HT-29 (cell line): Measurements from ENCODE around the gene ARL16. TPM values are rescaled to one million over a fixed set of nuclear protein-coding genes. Genes with fewer than 3 reads are reported as not detected.
A peak's percentile ranks its signal among the peaks of the same experiment; 100 is the strongest.

Experiments used
- DNase-seq: peaks from one replicate; pipeline ENCODE4 v3.0.0-alpha.2; 2015; ENCODE audit warnings: low spot score
- small RNA-seq: library from RNA; depleted of rRNA; stranded (forward); fragments of <200 nt; gene quantifications from one replicate; pipeline ENCODE3, GENCODE V24; 2014
- total RNA-seq: library from RNA; depleted of rRNA; stranded (reverse); fragments of >200 nt; shearing (Covaris generic); gene quantifications from 2 replicates; pipeline ENCODE4 v1.2.3, GENCODE V29; 2014; rRNA removed

The ARL16 gene
- total RNA-seq, 1 experiment from 2014 or later, result 36.5 TPM

- DNase-seq, result no peak
Observed at GRCh38 chr17:81646869-81647600, 36.6 kb downstream of the ARL16 start.

GRCh38 chr17:81644976-81645952, 38.3 kb downstream of the ARL16 start:
- DNase-seq, result no peak

GRCh38 chr17:81644496-81644895, 39.1 kb downstream of the ARL16 start:
- DNase-seq, result no peak

- peak; percentile 7 for DNase-seq
Observed at GRCh38 chr17:81641825-81642489, 41.6 kb downstream of the ARL16 start.

- DNase-seq, result no peak
Observed at GRCh38 chr17:81640011-81640410, 43.6 kb downstream of the ARL16 start.

GRCh38 chr17:81638683-81639082, 44.9 kb downstream of the ARL16 start:
- no peak for DNase-seq

- peak; percentile 82 for DNase-seq
Observed at GRCh38 chr17:81636505-81637288, 46.9 kb downstream of the ARL16 start, which contains the start of the genes NPLOC4 and TSPAN10. TSS of gene NPLOC4 (minus strand) at chr17:81637112. CDS start at chr17:81636930, 182 bp downstream. TSS of gene TSPAN10 (plus strand) at chr17:81637196. CDS start at chr17:81642413, 5,217 bp downstream.

GRCh38 chr17:81635973-81636504, 47.6 kb downstream of the ARL16 start:
- no peak for DNase-seq

GRCh38 chr17:81635431-81635830, 48.2 kb downstream of the ARL16 start:
- DNase-seq, result peak; percentile 58

- no peak for DNase-seq
Observed at GRCh38 chr17:81631482-81631881, 52.1 kb downstream of the ARL16 start.

Small RNAs within 50 kb of the gene (small RNA-seq; reads per million reads assigned to genes)
- not detected for gene MIR6786

Other genes with a start within 250 kb of the ARL16 start
- gene ACTG1, start 171.0 kb downstream of the ARL16 start, total RNA-seq, result 3,401 and 4,670 TPM in 2 replicates
- gene FSCN2, start 155.4 kb downstream of the ARL16 start, total RNA-seq, result 4.3 and 4.7 TPM in 2 replicates
- gene FAAP100, start 131.4 kb downstream of the ARL16 start, total RNA-seq, result 67.5 and 70.9 TPM in 2 replicates
- 81.9 and 94.2 TPM in 2 replicates for gene NPLOC4, start 46.7 kb downstream of the ARL16 start, total RNA-seq
- gene TSPAN10, start 46.6 kb downstream of the ARL16 start, total RNA-seq, result 0.10 and 0.29 TPM in 2 replicates
- 0.68 TPM in 1 of 2 replicates, not detected in the other for gene PDE6G, start 27.3 kb downstream of the ARL16 start, total RNA-seq
- gene OXLD1, start 17.2 kb downstream of the ARL16 start, total RNA-seq, result 97.8 and 104 TPM in 2 replicates
- gene CCDC137, start 17.1 kb downstream of the ARL16 start, total RNA-seq, result 33.8 and 33.9 TPM in 2 replicates
- 177 and 183 TPM in 2 replicates for gene HGS, start 214 bp upstream of the ARL16 start, total RNA-seq
- gene MRPL12, start 19.6 kb upstream of the ARL16 start, total RNA-seq, result 72.5 and 88.4 TPM in 2 replicates
- 199 and 209 TPM in 2 replicates for gene SLC25A10, start 28.5 kb upstream of the ARL16 start, total RNA-seq
- gene GCGR, start 120.4 kb upstream of the ARL16 start, total RNA-seq, result 0.71 and 2.2 TPM in 2 replicates
- 159 and 160 TPM in 2 replicates for gene MCRIP1, start 149.5 kb upstream of the ARL16 start, total RNA-seq
- gene PPP1R27, start 151.3 kb upstream of the ARL16 start, total RNA-seq, result 2.4 and 3.0 TPM in 2 replicates
- gene P4HB, start 176.7 kb upstream of the ARL16 start, total RNA-seq, result 1,172 and 1,253 TPM in 2 replicates
- 312 and 331 TPM in 2 replicates for gene ARHGDIA, start 187.5 kb upstream of the ARL16 start, total RNA-seq
- gene ALYREF, start 207.8 kb upstream of the ARL16 start, total RNA-seq, result 482 and 502 TPM in 2 replicates
- 222 and 256 TPM in 2 replicates for gene ANAPC11, start 207.9 kb upstream of the ARL16 start, total RNA-seq
- 2.4 and 3.2 TPM in 2 replicates for gene NPB, start 218.4 kb upstream of the ARL16 start, total RNA-seq
- gene PCYT2, start 227.6 kb upstream of the ARL16 start, total RNA-seq, result 163 and 167 TPM in 2 replicates
- 101 and 121 TPM in 2 replicates for gene SIRT7, start 234.4 kb upstream of the ARL16 start, total RNA-seq
- 42.8 and 45.5 TPM in 2 replicates for gene MAFG, start 243.9 kb upstream of the ARL16 start, total RNA-seq